ENCODE data around the gene DOK7.

The DOK7 gene

DNA sequence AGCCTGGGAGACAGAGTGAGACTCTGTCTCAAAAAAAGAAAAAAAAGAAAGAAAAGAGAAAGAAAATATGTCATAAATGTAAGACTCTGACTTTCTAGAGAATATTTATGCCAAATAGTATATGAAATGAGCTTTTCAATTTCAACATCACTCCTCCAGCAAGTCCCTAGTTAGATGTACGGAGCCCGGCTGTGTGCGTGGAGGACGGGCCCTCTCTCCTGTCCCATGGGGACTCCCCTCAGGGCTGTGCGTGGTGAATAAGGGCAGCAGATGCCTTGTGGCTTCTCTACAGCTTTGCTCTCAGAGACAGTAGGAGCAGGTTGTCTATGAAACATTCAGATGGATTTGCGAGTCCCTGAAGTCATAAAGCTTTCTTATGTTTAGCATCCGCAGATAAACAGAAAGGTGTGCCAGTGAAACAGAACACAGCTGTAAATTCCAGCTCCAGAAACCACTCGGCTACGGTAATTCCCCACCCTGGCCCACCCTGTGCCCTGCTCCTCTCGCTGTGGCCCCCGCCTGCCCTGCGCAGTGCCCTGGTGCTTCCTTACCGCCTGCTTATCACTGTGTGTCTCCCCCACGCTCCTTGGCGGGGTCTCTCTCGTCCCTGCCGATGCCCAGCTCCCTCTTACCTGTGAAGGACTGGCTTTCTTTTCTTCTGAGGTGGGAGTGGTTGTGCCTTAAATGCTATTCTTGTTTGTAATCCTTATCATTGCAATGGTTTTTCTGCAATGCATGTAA is 35.2 kb upstream of the DOK7 start:
- DNase-seq, result no peak

DNA sequence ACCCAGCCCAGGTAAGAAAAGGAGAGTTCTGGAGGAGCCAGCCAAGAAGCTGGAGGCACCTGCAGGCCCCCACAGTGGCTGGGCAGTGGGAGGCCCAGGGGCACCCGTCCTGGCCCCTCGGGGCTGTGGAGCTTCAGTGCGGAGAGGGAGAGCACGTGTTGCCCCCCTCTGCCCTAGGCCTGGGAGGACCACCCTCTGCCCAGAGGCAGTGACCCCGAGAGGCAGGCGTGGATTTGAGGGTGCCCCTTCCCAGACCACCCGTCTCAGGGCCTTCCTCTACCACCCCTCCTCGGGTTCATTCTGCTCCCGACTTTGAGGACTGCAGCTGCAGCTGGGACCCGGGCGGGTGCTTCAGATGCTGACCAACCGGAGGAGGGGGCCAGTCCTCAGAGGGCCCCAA is 33.5 kb upstream of the DOK7 start:
- DNase-seq, result no peak

DNA sequence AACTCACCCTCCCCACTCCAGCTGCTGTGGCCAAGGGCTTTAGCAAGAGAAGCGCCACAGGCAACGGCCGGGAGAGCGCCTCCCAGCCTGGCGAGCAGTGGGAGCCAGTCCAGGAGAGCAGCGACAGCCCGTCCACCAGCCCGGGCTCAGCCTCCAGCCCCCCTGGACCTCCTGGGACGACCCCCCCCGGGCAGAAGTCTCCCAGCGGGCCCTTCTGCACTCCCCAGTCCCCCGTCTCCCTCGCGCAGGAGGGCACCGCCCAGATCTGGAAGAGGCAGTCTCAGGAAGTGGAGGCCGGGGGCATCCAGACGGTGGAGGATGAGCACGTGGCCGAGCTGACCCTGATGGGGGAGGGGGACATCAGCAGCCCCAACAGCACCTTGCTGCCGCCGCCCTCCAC is 32.6 kb upstream of the DOK7 start:
- DNase-seq, result no peak

DNA sequence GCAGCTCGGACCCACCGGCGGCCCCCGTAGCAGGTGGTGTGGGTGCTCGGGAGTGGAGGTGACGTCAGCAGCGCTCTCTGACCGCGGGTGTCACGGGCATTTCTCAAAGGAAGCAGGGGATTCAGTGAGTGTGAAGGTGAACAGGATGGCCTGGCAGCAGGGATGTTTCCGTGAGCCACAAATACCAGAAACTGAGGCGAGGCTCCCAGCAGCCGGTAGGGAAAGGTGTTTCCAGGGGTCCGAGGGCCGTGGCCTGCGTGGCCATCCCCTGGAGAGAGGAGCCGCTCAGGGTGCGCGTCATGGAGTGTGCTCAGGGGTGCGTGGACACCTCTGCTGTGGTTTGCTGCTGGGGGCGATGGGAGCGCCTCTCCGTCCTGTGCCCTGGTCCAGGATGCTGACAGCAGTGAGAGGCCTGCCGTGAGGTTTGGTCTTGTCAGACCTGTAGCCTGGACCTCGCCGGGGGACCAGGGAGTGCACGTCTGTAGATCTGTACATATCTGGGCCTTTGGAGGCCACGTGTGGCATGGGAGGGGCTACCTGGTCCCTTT is 31.6 kb upstream of the DOK7 start:
- no peak for DNase-seq

- no peak for DNase-seq
These were observed 30.7 kb upstream of the DOK7 start for GRCh38 chr4:3432381-3432790.

DNA sequence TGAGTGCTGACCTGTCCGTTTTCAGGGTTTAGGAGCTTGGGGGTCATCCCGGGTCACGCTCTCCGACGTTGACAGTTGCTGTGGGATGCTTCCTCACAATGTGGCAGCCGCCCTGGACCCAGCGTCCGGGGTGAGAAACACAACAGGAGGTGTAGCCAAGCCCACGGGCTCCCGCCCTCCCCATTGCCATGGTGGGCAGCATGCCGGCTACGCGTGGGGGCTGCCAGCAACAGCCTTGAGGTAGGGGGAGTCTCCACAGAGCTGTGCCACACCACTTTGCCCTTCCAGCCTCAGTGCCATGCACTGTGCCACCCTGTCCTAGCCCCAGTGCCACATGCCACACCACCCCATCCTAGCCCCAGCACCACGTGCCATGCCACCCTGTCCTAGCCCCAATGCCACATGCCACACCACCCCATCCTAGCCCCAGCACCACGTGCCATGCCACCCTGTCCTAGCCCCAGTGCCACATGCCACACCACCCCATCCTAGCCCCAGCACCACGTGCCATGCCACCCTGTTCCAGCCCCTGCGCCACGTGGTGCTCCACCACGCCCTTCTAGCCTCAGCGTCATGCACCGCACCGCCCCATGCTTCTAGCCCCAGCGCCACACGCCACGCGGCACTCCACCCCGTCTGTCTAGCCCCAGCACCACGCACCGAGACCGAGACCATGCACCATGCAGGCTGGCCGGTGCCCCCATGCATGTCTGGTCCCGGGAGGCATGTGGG is 29.8 kb upstream of the DOK7 start:
- DNase-seq, result no peak

DNA sequence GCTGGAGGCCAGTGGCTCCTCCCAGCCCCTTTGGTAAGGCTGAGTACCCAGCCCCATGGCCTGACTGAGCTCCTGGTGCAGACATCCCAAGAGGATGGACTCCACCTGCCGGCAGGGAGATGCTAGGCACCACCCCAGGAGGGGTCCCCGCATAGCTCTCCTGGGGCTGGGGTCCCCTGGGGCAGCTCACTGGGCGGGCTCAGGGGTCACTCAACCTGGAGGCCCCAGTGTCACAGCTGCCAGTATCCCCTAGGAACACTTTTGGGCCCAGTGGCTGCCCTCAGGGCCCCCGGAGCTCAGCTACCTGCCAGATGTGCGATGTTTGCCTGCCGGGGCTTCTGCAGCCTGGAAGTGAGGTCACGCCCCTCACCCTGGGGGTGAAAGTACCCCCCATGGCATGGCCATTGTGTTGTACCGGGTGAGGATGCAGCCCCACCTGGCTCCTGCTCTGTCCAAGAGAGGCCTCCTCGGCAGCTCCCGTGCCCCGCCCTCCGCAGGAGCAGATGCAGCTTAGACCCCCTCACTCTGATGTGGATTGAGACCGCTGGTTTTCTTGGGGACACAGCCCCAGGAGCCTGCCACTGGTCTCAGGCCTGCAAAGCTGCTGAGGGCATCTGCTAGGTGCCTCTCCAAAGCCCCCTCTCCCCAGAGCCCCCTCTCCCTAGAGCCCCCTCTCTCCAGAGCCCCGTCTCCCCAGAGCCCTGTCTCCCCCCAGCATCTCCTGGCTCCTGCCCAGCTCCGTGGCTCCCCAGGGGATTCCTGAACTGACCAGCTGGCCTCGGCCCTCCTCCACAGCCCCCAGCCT is 28.0 kb upstream of the DOK7 start:
- no peak for DNase-seq

DNA sequence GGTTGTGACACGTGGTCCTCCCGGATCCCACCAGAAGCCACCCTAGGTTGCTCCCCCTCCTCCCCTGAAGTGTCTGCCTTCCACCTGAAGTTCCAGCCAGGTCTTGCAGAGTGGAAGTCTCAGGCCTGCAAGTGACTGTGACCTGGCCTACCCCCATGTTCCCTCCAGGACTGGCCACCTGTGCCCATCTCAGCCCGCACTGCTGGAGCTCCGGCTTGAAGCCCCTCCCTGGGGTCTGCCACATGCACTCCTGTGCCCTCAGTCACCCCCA is 27.5 kb upstream of the DOK7 start:
- DNase-seq, result no peak

- no peak for DNase-seq
These were observed 26.9 kb upstream of the DOK7 start for GRCh38 chr4:3436048-3436797.

DNA sequence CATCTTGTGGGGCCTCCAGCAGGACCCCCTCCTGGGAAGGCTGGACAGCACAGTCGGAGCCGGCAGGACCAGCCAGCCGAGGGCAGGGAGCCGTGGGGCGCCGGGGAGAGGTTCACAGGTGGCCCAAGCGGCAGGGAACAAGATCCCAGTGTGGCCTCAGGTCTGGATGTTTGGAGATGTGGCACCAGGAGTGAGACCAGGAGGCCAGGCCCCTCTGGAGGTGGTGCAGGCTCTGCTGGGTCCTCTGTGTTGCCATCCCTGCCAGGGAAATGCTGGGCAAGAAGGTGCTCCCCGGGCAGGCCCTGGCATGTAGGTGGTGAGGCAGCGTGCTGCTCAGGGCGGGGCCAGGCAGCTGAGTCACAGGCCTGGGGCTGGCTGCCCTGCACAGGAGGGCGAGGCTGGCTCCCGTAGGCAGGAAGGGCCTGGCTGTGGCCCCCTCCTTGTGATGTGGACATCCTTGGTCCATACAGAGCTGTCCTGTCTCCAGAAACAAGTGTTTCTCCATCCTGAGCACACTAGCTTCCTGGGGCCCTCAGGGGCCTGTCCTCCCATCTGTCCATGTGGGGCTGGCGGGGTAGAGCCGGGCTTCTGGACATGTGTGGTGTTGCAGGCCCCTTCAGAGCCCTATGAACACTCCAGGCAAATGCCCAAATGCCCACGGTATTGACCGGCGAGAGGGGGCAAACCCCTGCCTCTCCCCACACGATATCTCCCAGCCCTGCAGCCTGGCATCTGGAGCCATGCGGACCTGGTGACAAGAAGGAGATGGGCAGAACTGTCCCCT is 26.1 kb upstream of the DOK7 start:
- no peak for DNase-seq

DNA sequence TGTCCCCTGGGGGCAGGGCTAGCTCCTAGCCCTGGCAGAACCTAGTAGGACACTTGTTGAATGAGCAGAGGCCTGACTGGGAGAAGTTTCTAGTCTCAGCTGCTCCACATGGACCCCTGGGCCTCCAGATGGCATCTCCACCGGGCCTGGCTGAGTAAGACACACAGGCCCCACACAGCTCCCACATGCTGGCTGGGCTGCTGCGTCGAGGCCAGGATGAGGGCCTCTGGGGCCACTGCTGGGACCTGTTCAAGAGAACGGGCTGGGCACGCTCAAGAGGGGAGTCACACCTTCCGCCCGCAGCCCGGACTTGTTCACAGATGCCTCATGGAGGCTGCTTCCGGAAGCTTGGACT is 25.5 kb upstream of the DOK7 start:
- no peak for DNase-seq

DNA sequence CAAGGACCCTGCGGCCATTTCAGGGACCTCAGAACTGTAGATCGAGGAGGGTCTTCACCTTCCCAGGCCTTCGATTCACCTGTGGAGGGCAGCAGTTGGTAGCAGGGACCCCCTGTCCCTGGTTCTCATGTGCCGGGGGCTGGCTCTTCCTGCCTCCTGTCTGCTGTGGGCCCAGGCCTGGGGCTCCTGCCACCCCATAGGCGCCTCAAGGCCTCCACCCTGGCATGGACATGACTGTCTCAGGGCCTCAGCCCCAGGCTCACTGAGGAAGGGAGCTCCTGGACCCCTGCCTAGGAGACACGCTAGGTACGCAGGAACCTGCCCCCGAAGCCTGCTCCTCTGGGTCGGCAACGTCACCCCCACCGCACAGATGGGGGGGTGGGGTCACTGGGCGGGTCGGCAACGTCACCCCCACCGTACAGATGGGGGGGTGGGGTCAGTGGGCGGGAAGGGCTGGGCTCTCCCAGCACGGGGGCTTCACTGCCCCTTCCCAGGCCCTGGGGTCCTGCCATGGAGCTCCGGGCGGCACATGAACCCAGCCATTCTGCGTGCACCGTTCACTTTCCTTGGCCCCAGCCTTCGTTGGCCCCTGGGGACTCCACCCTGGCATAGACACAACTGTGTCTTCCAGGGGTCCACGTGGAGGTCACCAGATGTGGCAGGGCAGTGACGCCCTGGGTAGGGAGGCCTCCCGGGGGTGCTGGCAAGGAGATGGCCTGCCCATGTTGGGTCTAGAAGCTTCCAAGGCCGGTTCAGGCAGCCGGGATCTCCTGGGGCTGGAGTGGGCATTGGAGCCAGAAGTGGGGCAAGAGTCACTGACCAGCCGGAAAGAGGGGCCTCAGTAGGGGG is 24.9 kb upstream of the DOK7 start:
- no peak for DNase-seq

DNA sequence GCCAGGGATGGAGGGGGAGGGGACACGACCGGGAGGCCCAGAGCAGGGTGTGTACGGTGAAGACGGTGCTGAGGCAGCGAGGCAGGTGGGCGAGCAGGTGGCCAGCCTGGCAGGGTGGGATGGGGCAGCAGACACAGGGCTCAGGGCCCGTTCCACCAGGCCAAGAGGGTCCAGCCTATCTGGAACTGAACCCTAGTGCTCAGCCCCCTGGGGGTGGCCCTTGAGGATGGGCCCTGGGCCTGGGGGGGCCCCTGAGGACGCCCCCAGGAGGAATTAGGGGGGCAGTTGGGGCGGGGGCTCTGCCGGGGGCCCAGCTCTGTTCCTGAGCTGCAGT is 24.3 kb upstream of the DOK7 start:
- no peak for DNase-seq

GRCh38 chr4:3439391-3439790 is 23.7 kb upstream of the DOK7 start:
- DNase-seq, result no peak

DNA sequence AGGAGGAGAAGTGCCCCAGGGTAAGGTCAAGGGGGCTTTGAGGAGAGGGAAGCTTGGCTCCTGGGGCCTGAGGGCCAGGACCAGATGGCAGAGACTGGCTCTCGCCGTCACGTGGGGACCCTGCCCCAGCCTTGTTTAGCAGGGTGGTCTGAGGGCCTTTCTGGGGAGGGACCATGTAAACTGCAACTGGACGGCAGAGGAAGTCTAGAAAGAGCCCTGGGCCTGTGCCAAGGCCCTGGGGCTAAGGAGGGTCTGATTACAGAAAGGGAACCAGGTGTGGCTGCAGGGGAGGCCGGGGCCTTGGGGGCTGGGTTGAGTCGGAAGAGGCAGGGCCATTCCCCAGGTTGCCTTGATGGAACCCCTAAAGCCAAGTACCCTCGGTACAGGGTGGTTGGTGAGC is 23.1 kb upstream of the DOK7 start:
- DNase-seq, result no peak

DNA sequence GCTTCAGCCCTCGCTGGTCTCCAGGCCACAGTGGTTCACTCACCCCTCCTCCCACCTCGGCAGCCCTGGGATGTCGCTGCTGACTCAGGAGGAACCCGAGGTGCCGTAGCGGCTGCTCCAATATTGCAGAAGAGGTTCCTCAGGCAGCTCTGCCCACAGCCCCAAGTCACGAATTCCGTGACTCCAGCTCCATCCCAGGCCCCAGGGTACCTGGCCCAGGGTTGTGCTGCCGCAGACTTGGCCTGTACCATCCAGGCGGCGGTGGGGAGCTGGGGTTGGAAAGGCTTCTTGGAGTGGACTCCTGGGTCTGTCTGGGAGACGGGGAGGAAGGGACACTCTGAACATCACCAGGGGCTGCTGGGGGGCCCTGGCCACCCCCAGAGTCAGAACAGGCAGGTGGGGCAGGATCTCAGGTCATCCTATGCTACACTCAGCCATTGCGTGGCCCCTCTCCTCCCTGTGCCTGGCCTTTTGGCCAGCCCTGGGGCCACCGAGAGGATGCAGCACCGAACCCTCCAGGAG is 22.1 kb upstream of the DOK7 start:
- no peak for DNase-seq

- DNase-seq, result no peak
These were observed 21.3 kb upstream of the DOK7 start, which contains the start of gene HGFAC for GRCh38 chr4:3441501-3442459. TSS of gene HGFAC (plus strand) at chr4:3441968. CDS start at chr4:3442002, 34 bp downstream.

- DNase-seq, result no peak
These were observed 20.6 kb upstream of the DOK7 start for GRCh38 chr4:3442460-3442958.

- peak; percentile 62 for DNase-seq
These were observed 20.0 kb upstream of the DOK7 start for GRCh38 chr4:3442959-3443749.

Measured in T-helper 9 cell (primary cell).